PC-3 (cell line): Measurements from ENCODE around the gene ZNF277.

Experiments used
- CTCF ChIP-seq: fragments of 300-600 bp; sonication (generic); conservative IDR thresholded peaks from 2 replicates; pipeline ENCODE4 v1.5.1; 2017; ENCODE audit warnings: antibody characterized with exemption, low read depth, mild to moderate bottlenecking, low read length
- EZH2 ChIP-seq: fragments of 300-600 bp; sonication (generic); IDR thresholded peaks from one replicate; pipeline ENCODE4 v1.6.1; 2017; ENCODE audit warnings: antibody characterized with exemption, mild to moderate bottlenecking, low read length; ENCODE audit not compliant: unreplicated experiment
- EZH2phosphoT487 ChIP-seq: fragments of 300-600 bp; sonication (generic); IDR thresholded peaks from 2 replicates; pipeline ENCODE4 v1.6.1; 2018; ENCODE audit warnings: mild to moderate bottlenecking, antibody characterized with exemption, low read length, borderline replicate concordance

GRCh38 chr7:112176693-112177415 lies 29.6 kb upstream of the ZNF277 start:
- TF ChIP-seq CTCF, result no peak
- TF ChIP-seq EZH2, result no peak
- no peak for TF ChIP-seq EZH2phosphoT487
